ENCODE measurements around the gene SIGLEC6.
"Not testable (repeated sequence)": the region's sequence is repeated elsewhere in the genome, so short reads cannot be mapped to it uniquely, and the experiment has no call there.

DNA sequence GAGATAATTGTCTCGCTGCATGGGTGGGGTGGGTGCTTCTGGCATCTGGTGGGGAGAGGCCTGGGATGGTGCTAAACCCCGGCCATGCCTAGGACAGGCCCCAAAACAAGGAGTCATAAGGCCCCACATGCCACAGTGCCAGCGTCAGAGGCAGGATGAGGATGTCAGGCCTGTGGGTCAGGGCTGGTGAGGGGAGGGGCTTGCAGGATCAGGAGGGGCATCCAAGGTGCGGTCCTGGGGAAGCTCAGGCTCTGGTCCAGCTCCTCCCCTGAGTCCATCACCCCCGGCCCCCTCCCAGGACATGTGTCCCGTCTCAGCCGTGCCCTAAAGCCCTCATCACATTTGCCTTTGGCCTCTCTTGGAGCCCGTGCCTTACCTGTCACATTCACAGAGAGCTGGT is 30.5 kb downstream of the SIGLEC6 start:
- TF ChIP-seq EZH2phosphoT487 (IDR thresholded peaks at IDR 0.05; ENCODE audit: low read depth, severe bottlenecking, unreplicated experiment), result not testable (repeated sequence)
- TF ChIP-seq, protein P1, sequence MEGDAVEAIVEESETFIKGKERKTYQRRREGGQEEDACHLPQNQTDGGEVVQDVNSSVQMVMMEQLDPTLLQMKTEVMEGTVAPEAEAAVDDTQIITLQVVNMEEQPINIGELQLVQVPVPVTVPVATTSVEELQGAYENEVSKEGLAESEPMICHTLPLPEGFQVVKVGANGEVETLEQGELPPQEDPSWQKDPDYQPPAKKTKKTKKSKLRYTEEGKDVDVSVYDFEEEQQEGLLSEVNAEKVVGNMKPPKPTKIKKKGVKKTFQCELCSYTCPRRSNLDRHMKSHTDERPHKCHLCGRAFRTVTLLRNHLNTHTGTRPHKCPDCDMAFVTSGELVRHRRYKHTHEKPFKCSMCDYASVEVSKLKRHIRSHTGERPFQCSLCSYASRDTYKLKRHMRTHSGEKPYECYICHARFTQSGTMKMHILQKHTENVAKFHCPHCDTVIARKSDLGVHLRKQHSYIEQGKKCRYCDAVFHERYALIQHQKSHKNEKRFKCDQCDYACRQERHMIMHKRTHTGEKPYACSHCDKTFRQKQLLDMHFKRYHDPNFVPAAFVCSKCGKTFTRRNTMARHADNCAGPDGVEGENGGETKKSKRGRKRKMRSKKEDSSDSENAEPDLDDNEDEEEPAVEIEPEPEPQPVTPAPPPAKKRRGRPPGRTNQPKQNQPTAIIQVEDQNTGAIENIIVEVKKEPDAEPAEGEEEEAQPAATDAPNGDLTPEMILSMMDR (IDR thresholded peaks at IDR 0.05; ENCODE audit: poor library complexity), result not testable (repeated sequence)
